Gastrocnemius medialis (tissue), 4 donors: ENCODE results near the gene KRT8. TPM values are rescaled to one million over a fixed set of nuclear protein-coding genes. Genes with fewer than 3 reads are reported as not detected.

Experiments used
- ATAC-seq, 2 donors: fragments of 150-250 bp; one replicate each; pipeline ENCODE4 v1.9.1; 2016
- DNase-seq, 2 donors: peaks; one replicate each; pipeline ENCODE4 v3.0.0-alpha.2; 2019
- H3K27ac ChIP-seq, 4 donors: fragments of 200-600 bp; sonication (generic); 1 replicate in 1 of 4; 2 replicates in 3 of 4; pipeline ENCODE4 v1.5.1; 2016 to 2018; ENCODE audit warnings: mild to moderate bottlenecking in 2 of 4, moderate library complexity in 1 of 4
- H3K27me3 ChIP-seq, 3 donors: fragments of 200-600 bp; sonication (generic) in 2 of 3; 1 replicate in 1 of 3; 2 replicates in 2 of 3; pipeline versions ENCODE4 v1.5.1 to v1.6.0; 2016 to 2019; ENCODE audit warnings: mild to moderate bottlenecking in 1 of 3, moderate library complexity in 1 of 3
- H3K36me3 ChIP-seq, 2 donors: fragments of 200-600 bp; sonication (generic) in 1 of 2; one replicate each; pipeline ENCODE4 v1.5.1; 2017 to 2018
- H3K4me1 ChIP-seq, 2 donors: fragments of 200-600 bp; sonication (generic) in 1 of 2; one replicate each; pipeline ENCODE4 v1.5.1; 2016 to 2017; ENCODE audit warnings: mild to moderate bottlenecking in 2 of 2
- H3K4me3 ChIP-seq, 4 donors: fragments of 200-600 bp; sonication (generic) in 3 of 4; 1 replicate in 1 of 4; 2 replicates in 3 of 4; pipeline ENCODE4 v1.5.1; 2016 to 2019; ENCODE audit warnings: mild to moderate bottlenecking in 2 of 4
- H3K9me3 ChIP-seq, 3 donors: fragments of 200-600 bp; sonication (generic) in 2 of 3; 1 replicate in 1 of 3; 2 replicates in 2 of 3; pipeline ENCODE4 v1.5.1; 2016 to 2019
- CTCF ChIP-seq, 5 experiments: fragments of 450-650 bp in 3 of 5; fragments of 200-600 bp in 2 of 5; sonication (generic) in 2 of 5; IDR thresholded peaks in 4 of 5; conservative IDR thresholded peaks in 1 of 5; 1 replicate in 4 of 5; 2 replicates in 1 of 5; pipeline ENCODE4 v1.5.1; 2016 to 2019; ENCODE audit warnings: antibody characterized with exemption in 5 of 5, mild to moderate bottlenecking in 3 of 5, moderate library complexity in 3 of 5
- POLR2A ChIP-seq, 2 donors: fragments of 450-650 bp; IDR thresholded peaks; one replicate each; pipeline ENCODE4 v1.6.1; 2017; ENCODE audit warnings: antibody characterized with exemption in 2 of 2, mild to moderate bottlenecking in 2 of 2, moderate library complexity in 2 of 2
- in situ Hi-C, 4 donors: fragments of 200-750 bp; cut with MboI; loops; one replicate each; pipeline versions ENCODE4 v1.15.0 to v1.8.0; 2017; ENCODE audit warnings: low sequenced_read_pairs in 4 of 4
- intact Hi-C: fragments of 100-400 bp; cut with DNase I; formaldehyde crosslinking; loops from one replicate; pipeline ENCODE4 v1.15.1; 2023; ENCODE audit warnings: low total_unique reads
- total RNA-seq, 4 donors: library from RNA; depleted of rRNA; stranded (reverse); fragments of >200 nt; gene quantifications; one replicate each; pipeline versions ENCODE4 v1.1.0 to v1.2.3, GENCODE V29; 2016

Gene KRT8
- total RNA-seq, 4 donors from 2014 or later, result 1.4 to 7.0 (median 3.1) TPM; not detected in 1

DNA sequence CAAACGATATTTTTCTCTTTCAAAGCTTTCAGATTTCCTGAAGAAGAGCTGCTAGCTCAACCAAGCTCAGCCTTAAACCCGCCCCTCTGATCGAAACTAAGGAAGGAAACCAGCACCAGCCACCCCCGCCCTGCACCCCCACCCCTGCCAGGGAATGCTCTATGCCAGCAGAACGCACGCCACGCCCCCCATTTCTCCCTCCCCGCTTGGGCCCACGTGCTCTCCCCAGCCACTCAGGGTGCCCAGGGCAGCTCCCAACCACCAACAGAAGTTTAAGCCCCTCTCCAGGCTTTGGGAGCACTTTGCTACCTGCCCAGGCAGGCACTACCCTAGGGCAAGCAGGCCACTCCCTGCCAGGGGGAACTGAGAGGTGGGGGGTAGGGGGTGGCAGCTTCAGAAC, 37.2 kb downstream of the KRT8 start:
- H3K4me1 ChIP-seq, result peaks cover 0 to 3% of the 10 kb centered on the region in 2 donors
- no peak overlapping the region for H3K27ac ChIP-seq
- H3K27me3 ChIP-seq, result no peaks in the 10 kb centered on the region
- DNase-seq (peak in 1 of 2 donors; percentile 25), ATAC-seq (no peak)
- intact Hi-C loops, result no loop called here
- in situ Hi-C loops, result no loop called here
- H3K36me3 ChIP-seq, result no peaks in the 10 kb centered on the region
- H3K4me3 ChIP-seq, result no peak overlapping the region
- no peaks in the 10 kb centered on the region for H3K9me3 ChIP-seq
- TF ChIP-seq POLR2A (IDR thresholded peaks at IDR 0.05) (no peak), CTCF (IDR thresholded peaks at IDR 0.05 in 4 of 5, conservative IDR thresholded peaks at IDR 0.05 in 1 of 5) (no peak)

GRCh38 chr12:52867152-52867551, 37.7 kb downstream of the KRT8 start:
- in situ Hi-C loops, result no loop called here
- Histone ChIP-seq H3K9me3 (no peaks in the 10 kb centered on the region), H3K36me3 (no peaks in the 10 kb centered on the region), H3K4me3 (no peak overlapping the region), H3K4me1 (peaks cover 0 to 3% of the 10 kb centered on the region in 2 donors), H3K27me3 (no peaks in the 10 kb centered on the region), H3K27ac (no peak overlapping the region)
- ATAC-seq (no peak), DNase-seq (no peak)
- TF ChIP-seq POLR2A (IDR thresholded peaks at IDR 0.05) (no peak), CTCF (IDR thresholded peaks at IDR 0.05 in 4 of 5, conservative IDR thresholded peaks at IDR 0.05 in 1 of 5) (no peak)
- intact Hi-C loops, result no loop called here

- DNase-seq (no peak), ATAC-seq (no peak)
- in situ Hi-C loops, result no loop called here
- Histone ChIP-seq H3K4me3 (no peak overlapping the region), H3K36me3 (no peaks in the 10 kb centered on the region), H3K4me1 (no peaks in the 10 kb centered on the region), H3K27ac (no peak overlapping the region), H3K9me3 (no peaks in the 10 kb centered on the region), H3K27me3 (no peaks in the 10 kb centered on the region)
- TF ChIP-seq CTCF (IDR thresholded peaks at IDR 0.05 in 4 of 5, conservative IDR thresholded peaks at IDR 0.05 in 1 of 5) (peak in 4 of 5 experiments; percentile 22 to 56 (median 46)), POLR2A (IDR thresholded peaks at IDR 0.05) (no peak)
- intact Hi-C loops, result no loop called here
These were observed 39.6 kb downstream of the KRT8 start for GRCh38 chr12:52865090-52865944.

GRCh38 chr12:52862023-52862422, 42.9 kb downstream of the KRT8 start:
- Histone ChIP-seq H3K9me3 (no peaks in the 10 kb centered on the region), H3K36me3 (no peaks in the 10 kb centered on the region), H3K4me1 (no peaks in the 10 kb centered on the region), H3K27ac (no peak overlapping the region), H3K27me3 (no peaks in the 10 kb centered on the region), H3K4me3 (no peak overlapping the region)
- ATAC-seq, result no peak
- intact Hi-C loops, result no loop called here
- in situ Hi-C loops, result no loop called here
- DNase-seq, result no peak
- TF ChIP-seq POLR2A (IDR thresholded peaks at IDR 0.05), result no peak
- TF ChIP-seq CTCF (IDR thresholded peaks at IDR 0.05 in 4 of 5, conservative IDR thresholded peaks at IDR 0.05 in 1 of 5), result no peak
